ENCODE results near the gene CLCNKB.
A peak's percentile ranks its signal among the peaks of the same experiment; 100 is the strongest.

CLCNKB gene

DNA sequence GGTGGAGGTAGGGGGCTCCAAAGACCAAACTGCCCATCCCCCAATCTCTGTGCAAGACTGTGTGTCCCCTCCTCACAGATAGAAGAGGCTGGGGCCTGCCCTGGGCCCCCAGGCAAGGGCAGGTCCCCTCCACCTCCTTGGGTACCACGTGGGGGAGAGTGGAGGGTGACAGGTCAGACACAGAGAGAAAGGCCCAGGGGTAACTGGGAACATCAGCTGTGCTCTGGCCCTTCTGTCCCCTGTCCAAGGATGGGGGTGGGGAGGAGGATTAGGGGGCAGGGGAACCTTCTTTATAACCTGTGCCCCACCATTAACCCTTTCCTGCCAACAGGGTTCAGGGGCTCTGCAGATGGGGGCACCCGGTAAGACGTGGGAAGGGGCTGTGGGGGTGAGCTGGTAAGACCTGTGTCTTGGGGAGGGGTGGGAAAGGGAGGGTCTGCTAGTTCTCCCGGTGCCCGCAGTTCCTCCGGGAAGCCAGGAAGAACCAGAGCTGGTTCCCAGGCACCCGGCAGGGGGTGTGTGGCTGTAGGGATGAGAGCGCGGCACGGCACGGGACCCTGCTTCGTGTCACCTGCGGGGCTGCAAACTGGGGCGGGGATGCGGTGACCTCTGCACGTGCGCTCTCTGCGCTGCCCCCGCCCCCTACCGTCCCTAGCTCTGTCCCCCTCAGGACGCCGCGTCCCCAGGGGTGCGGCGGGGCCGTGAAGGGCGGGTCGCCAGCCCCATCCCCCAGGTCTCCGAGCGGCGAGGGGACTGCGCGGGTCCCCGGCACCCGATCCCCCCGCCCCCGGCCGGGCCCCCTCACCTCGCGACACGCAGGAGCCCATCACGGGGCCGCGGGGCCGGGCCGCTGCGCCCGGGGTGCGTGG is 29.3 kb downstream of the CLCNKB start:
- TF ChIP-seq, protein P1, sequence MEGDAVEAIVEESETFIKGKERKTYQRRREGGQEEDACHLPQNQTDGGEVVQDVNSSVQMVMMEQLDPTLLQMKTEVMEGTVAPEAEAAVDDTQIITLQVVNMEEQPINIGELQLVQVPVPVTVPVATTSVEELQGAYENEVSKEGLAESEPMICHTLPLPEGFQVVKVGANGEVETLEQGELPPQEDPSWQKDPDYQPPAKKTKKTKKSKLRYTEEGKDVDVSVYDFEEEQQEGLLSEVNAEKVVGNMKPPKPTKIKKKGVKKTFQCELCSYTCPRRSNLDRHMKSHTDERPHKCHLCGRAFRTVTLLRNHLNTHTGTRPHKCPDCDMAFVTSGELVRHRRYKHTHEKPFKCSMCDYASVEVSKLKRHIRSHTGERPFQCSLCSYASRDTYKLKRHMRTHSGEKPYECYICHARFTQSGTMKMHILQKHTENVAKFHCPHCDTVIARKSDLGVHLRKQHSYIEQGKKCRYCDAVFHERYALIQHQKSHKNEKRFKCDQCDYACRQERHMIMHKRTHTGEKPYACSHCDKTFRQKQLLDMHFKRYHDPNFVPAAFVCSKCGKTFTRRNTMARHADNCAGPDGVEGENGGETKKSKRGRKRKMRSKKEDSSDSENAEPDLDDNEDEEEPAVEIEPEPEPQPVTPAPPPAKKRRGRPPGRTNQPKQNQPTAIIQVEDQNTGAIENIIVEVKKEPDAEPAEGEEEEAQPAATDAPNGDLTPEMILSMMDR (IDR thresholded peaks at IDR 0.05; ENCODE audit: low read depth, low read length), result peak; percentile 15
- peak overlapping the region; percentile 50 for H3K4me3 ChIP-seq (ENCODE audit: low read depth, low read length)

DNA sequence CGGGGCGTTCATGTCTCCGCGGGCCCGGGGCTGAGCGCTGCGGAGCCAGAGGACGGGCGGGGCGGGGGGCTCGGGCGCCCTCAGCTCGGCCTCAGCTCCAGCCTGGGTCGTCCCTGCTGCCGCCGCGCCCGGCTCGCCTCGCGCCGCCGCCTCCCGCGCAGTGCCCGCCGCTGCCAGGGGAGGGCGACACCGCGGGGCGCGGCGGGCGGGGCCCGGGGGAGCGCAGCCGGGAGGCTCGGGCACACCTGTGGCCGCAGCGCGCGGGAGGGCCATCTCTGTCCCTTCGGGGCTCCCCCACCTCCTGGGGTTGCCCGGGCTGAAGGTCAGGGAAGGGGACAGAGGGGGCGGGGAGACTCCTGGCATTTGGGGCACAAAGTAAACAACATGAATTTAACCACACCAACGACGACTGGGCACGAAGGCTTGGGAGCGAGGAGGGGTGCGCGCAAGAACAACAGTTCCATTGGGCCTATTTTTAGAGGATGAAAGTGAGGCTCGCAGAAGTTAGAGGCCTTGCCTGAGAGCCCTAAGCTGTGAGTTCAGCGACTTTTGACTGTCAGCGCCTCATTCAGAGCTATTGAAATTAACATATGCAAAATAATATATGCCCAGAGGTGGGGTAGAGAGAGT is 30.0 kb downstream of the CLCNKB start, which contains the start of gene FAM131C:
FAM131C (minus strand) TSS at position 162 of the 630 bp plus-strand sequence. CDS start 209 bp downstream, outside the sequence.
- H3K4me3 ChIP-seq (ENCODE audit: low read depth, low read length), result peak within 1 kb of the TSS; percentile 50
- TF ChIP-seq, protein P1 (IDR thresholded peaks at IDR 0.05; ENCODE audit: low read depth, low read length), result no peak

DNA sequence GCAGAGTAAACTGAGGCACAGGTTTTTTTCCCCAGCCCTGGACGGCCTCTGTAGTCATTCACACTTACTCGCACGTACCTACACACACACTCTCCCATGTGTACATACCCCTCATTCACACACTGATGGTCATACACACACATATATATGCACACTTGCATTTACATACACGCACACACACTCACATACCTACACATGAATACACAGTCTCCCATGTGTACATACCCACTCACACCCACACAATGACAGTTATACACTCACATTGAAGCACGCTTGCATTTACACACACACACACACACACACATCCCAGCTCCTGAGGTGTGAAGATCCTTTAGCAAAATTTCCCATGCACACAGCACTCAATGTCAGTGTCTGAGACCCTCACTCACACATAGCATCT is 30.6 kb downstream of the CLCNKB start:
- TF ChIP-seq, protein P1 (IDR thresholded peaks at IDR 0.05; ENCODE audit: low read depth, low read length), result no peak
- no peak overlapping the region for H3K4me3 ChIP-seq (ENCODE audit: low read depth, low read length)

DNA sequence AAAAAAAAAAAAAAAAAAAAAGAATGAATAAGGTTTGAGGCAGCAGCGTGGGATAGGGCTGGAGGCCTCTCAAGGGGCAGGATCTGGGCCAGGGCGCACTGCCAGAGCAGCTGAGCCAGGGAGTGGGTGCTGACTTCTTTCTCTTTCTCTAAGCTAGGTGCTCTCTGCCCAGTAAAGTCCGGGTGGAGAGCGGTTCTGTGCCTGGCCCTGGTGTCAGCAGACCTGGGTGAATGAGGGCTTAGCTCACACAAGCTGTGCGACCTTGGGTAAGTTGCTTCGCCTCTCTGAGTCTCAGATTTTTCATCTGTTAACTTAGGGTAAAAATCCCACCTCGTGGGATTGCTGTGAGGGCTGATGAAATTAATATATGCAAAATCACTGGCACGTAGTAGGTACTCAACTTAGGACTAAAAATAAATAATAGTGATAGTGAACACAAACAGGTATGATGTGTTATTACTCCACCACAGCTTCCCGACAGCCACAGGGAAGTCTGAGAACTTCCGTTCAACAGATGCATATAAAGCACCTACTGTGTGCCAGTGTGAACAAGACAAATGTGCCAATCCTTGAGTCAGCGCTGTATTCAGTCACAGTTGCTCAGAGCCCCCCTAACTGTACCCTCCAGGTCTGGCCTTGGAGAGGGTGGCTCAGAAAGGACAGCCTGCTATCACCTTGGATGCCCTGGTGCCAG is 31.9 kb downstream of the CLCNKB start:
- TF ChIP-seq, protein P1 (IDR thresholded peaks at IDR 0.05; ENCODE audit: low read depth, low read length), result no peak
- no peak overlapping the region for H3K4me3 ChIP-seq (ENCODE audit: low read depth, low read length)

DNA sequence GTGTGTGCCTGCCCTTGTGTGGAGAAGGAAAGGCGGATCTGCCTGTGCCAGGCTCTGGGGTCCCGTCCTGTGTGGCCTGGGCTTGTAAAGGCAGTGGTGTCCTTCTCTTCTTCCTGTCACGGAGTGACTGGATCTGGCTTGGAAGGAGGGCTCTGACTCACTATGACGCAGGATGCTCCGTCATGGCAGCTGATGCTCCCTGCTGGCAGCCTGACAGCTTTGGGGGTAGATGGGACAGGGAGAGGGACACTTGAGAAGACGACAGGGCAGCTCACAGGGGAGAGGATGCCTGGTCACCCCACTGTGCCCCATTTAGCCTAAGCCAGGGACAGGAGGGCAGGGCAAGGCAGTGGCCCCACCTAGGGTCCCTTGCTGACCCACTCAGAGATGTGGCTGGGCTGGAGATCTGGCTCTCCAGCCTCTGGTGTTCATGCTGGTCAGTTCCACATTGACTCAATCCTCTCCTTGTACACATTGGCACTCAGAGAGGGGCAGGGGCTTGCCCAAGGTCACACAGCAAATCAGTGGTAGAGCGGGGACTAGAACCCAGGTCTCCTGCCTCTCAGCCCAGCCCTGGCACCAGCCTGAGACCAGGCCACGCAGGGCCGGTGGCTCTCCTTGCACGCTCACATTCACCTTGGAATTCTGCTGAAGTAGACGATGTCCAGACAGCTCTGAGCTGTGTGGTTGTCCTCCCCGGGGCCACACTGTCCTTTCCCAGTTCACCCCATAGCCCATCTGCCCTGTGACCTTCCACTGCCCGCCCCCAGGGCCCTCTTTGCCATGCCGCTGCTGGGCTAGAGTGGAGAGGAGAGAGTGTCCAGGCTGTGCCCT is 32.7 kb downstream of the CLCNKB start:
- no peak overlapping the region for H3K4me3 ChIP-seq (ENCODE audit: low read depth, low read length)
- TF ChIP-seq, protein P1 (IDR thresholded peaks at IDR 0.05; ENCODE audit: low read depth, low read length), result no peak

DNA sequence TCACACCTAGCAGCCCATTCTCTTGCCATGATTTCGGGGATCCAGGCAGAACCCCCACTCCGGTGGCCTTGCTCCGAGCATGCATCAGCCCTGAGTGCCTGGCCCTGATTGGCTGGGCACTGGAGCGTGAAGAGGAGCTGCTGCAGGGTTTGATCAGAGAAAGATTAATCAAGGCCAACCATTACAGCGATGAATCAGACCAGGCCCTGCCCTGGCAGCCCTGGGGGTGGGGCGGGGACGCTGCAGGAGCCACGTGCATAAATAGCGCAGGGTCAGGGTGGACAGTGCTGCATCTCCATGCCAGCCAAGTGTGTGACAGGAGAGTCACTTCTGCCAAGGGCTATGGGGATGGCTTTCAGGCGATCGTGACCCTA is 33.3 kb downstream of the CLCNKB start:
- H3K4me3 ChIP-seq (ENCODE audit: low read depth, low read length), result no peak overlapping the region
- TF ChIP-seq, protein P1 (IDR thresholded peaks at IDR 0.05; ENCODE audit: low read depth, low read length), result no peak
